Measurements from ENCODE around the gene ZNF710. TPM values are rescaled to one million over a fixed set of nuclear protein-coding genes. Genes with fewer than 3 reads are reported as not detected.

The ZNF710 gene
- total and polyA plus RNA-seq, 12 donors: 4.1 to 59.0 (median 15.5) TPM

- intact Hi-C loops (cut with DNase I): no loop called here
- Histone ChIP-seq H3K27me3 (no peaks in the 10 kb centered on the region), H3K9me3 (replicated peaks in 1 of 3) (no peaks in the 10 kb centered on the region), H3K4me1 (replicated peaks in 1 of 2) (peaks cover 0 to 38% of the 10 kb centered on the region in 2 donors), H3K36me3 (replicated peaks in 1 of 2) (no peaks in the 10 kb centered on the region), H3K27ac (no peak overlapping the region), H3K4me3 (no peak overlapping the region)
- WGBS, 4 donors: 58 to 95% (median 64%) methylated on average over 3 to 5 of the region's 5 CpGs
- no peak for TF ChIP-seq POLR2A (IDR thresholded peaks at IDR 0.05)
- TF ChIP-seq, protein P1, sequence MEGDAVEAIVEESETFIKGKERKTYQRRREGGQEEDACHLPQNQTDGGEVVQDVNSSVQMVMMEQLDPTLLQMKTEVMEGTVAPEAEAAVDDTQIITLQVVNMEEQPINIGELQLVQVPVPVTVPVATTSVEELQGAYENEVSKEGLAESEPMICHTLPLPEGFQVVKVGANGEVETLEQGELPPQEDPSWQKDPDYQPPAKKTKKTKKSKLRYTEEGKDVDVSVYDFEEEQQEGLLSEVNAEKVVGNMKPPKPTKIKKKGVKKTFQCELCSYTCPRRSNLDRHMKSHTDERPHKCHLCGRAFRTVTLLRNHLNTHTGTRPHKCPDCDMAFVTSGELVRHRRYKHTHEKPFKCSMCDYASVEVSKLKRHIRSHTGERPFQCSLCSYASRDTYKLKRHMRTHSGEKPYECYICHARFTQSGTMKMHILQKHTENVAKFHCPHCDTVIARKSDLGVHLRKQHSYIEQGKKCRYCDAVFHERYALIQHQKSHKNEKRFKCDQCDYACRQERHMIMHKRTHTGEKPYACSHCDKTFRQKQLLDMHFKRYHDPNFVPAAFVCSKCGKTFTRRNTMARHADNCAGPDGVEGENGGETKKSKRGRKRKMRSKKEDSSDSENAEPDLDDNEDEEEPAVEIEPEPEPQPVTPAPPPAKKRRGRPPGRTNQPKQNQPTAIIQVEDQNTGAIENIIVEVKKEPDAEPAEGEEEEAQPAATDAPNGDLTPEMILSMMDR (IDR thresholded peaks at IDR 0.05): no peak
- DNase-seq: no peak
Observed at GRCh38 chr15:90039996-90040395, 38.9 kb downstream of the ZNF710 start.

- Histone ChIP-seq H3K27me3 (no peaks in the 10 kb centered on the region), H3K9me3 (replicated peaks in 1 of 3) (no peaks in the 10 kb centered on the region), H3K4me3 (no peak overlapping the region), H3K36me3 (replicated peaks in 1 of 2) (no peaks in the 10 kb centered on the region), H3K4me1 (replicated peaks in 1 of 2) (peaks cover 0 to 32% of the 10 kb centered on the region in 2 donors), H3K27ac (no peak overlapping the region)
- DNase-seq: no peak
- intact Hi-C loops (cut with DNase I): no loop called here
- 61 to 74% (median 65%) methylated on average over 6 of the region's 6 CpGs for WGBS, 4 donors
- TF ChIP-seq, protein P1 (IDR thresholded peaks at IDR 0.05): no peak
- no peak for TF ChIP-seq POLR2A (IDR thresholded peaks at IDR 0.05)
Observed at GRCh38 chr15:90040618-90041017, 39.5 kb downstream of the ZNF710 start.

GRCh38 chr15:90042356-90042755 lies 41.2 kb downstream of the ZNF710 start:
- H3K4me1 ChIP-seq (replicated peaks in 1 of 2): peaks cover 0 to 15% of the 10 kb centered on the region in 2 donors
- DNase-seq: no peak
- no peaks in the 10 kb centered on the region for H3K9me3 ChIP-seq (replicated peaks in 1 of 3)

GRCh38 chr15:90042766-90043529 lies 41.8 kb downstream of the ZNF710 start:
- H3K9me3 ChIP-seq (replicated peaks in 1 of 3): no peaks in the 10 kb centered on the region
- no peak overlapping the region for H3K27ac ChIP-seq
- no peak for DNase-seq
- no peaks in the 10 kb centered on the region for H3K27me3 ChIP-seq
- TF ChIP-seq, protein P1 (IDR thresholded peaks at IDR 0.05): no peak
- no peak for TF ChIP-seq POLR2A (IDR thresholded peaks at IDR 0.05)
- 89 to 92% (median 91%) methylated on average over 19 to 27 of the region's 27 CpGs for WGBS, 4 donors
- no peak overlapping the region for H3K4me3 ChIP-seq
- intact Hi-C loops (cut with DNase I): no loop called here
- H3K36me3 ChIP-seq (replicated peaks in 1 of 2): no peaks in the 10 kb centered on the region
- H3K4me1 ChIP-seq (replicated peaks in 1 of 2): peaks cover 0 to 13% of the 10 kb centered on the region in 2 donors

More at GRCh38 chr15:90042356-90042755, 41.2 kb downstream of the ZNF710 start:
- no peak for TF ChIP-seq POLR2A (IDR thresholded peaks at IDR 0.05)
- TF ChIP-seq, protein P1 (IDR thresholded peaks at IDR 0.05): no peak
- H3K27me3 ChIP-seq: no peaks in the 10 kb centered on the region
- H3K4me3 ChIP-seq: no peak overlapping the region
- H3K36me3 ChIP-seq (replicated peaks in 1 of 2): no peaks in the 10 kb centered on the region
- WGBS, 4 donors: 95 to 97% (median 96%) methylated on average over 11 to 12 of the region's 12 CpGs
- intact Hi-C loops (cut with DNase I): no loop called here
- no peak overlapping the region for H3K27ac ChIP-seq

All from adrenal gland (tissue), 12 donors.